Esophagus muscularis mucosa (tissue), 4 donors: ENCODE data around the gene C13orf42. TPM values are rescaled to one million over a fixed set of nuclear protein-coding genes. Genes with fewer than 3 reads are reported as not detected.

Experiments
- DNase-seq: peaks from one replicate; pipeline ENCODE4 v3.0.0-alpha.2; 2017; ENCODE audit errors: extremely low spot score
- H3K27ac ChIP-seq, 4 donors: fragments of 200-600 bp; sonication (generic); replicated peaks in 1 of 4; 1 replicate in 3 of 4; 2 replicates in 1 of 4; pipeline ENCODE4 v1.5.1; 2016 to 2019; ENCODE audit warnings: mild to moderate bottlenecking in 1 of 4
- H3K27me3 ChIP-seq, 4 donors: fragments of 200-600 bp; sonication (generic); one replicate each; pipeline versions ENCODE4 v1.5.1 to v1.6.0; 2016 to 2019
- H3K36me3 ChIP-seq, 4 donors: fragments of 200-600 bp; sonication (generic); one replicate each; pipeline ENCODE4 v1.5.1; 2016 to 2019
- H3K4me1 ChIP-seq, 4 donors: fragments of 200-600 bp; sonication (generic); one replicate each; pipeline ENCODE4 v1.5.1; 2016 to 2019
- H3K4me3 ChIP-seq, 4 donors: fragments of 200-600 bp; sonication (generic); 1 replicate in 2 of 4; 2 replicates in 2 of 4; pipeline ENCODE4 v1.5.1; 2016 to 2019; ENCODE audit warnings: mild to moderate bottlenecking in 4 of 4, moderate library complexity in 1 of 4
- H3K9me3 ChIP-seq, 4 donors: fragments of 200-600 bp; sonication (generic); 1 replicate in 3 of 4; 2 replicates in 1 of 4; pipeline ENCODE4 v1.5.1; 2016 to 2019
- CTCF ChIP-seq, 3 experiments: fragments of 200-600 bp in 2 of 3; fragments of 450-650 bp in 1 of 3; sonication (generic) in 2 of 3; IDR thresholded peaks; one replicate each; pipeline ENCODE4 v1.5.1; 2017 to 2019; ENCODE audit warnings: antibody characterized with exemption in 3 of 3, mild to moderate bottlenecking in 2 of 3, moderate library complexity in 1 of 3
- EP300 ChIP-seq: sonication (generic); formaldehyde crosslinking; IDR thresholded peaks from one replicate; pipeline ENCODE4 v1.6.1; 2017; ENCODE audit warnings: antibody characterized with exemption
- POLR2A ChIP-seq: fragments of 450-650 bp; IDR thresholded peaks from one replicate; pipeline ENCODE4 v1.6.1; 2017; ENCODE audit warnings: antibody characterized with exemption, moderate library complexity, mild to moderate bottlenecking, low read depth
- POLR2AphosphoS5 ChIP-seq, 2 donors: sonication (generic); formaldehyde crosslinking; IDR thresholded peaks; one replicate each; pipeline ENCODE4 v1.6.1; 2017; ENCODE audit warnings: antibody characterized with exemption in 2 of 2
- WGBS: methylation state at CpG from one replicate; pipeline ENCODE4 v1.1.5; 2018; 5-methylcytosine and 5-hydroxymethylcytosine counted together
- intact Hi-C: fragments of 100-400 bp; cut with DNase I; formaldehyde crosslinking; loops from one replicate; pipeline ENCODE4 v1.15.1; 2023
- total RNA-seq, 4 donors: library from RNA; depleted of rRNA; stranded (reverse); fragments of >200 nt; gene quantifications; one replicate each; pipeline versions ENCODE4 v1.1.0 to v1.2.1, GENCODE V29; 2016

Gene C13orf42
- total RNA-seq, 4 donors from 2014 or later: not detected

- TF ChIP-seq POLR2AphosphoS5 (IDR thresholded peaks at IDR 0.05): no peak
- no peak for TF ChIP-seq EP300
- TF ChIP-seq POLR2A: no peak
- no peak for TF ChIP-seq CTCF (IDR thresholded peaks at IDR 0.05)
These were observed 7.8 kb upstream of the C13orf42 start for GRCh38 chr13:51118809-51119431.

GRCh38 chr13:51113969-51114368 lies 2.9 kb upstream of the C13orf42 start:
- H3K4me3 ChIP-seq: no peak overlapping the region
- intact Hi-C loops: no loop called here
- H3K9me3 ChIP-seq: peaks cover 0 to 12% (median 12%) of the 10 kb centered on the region in 4 donors
- H3K4me1 ChIP-seq: no peaks in the 10 kb centered on the region
- no peak for TF ChIP-seq EP300
- no peak for TF ChIP-seq POLR2A
- TF ChIP-seq POLR2AphosphoS5 (IDR thresholded peaks at IDR 0.05): no peak
- no peak for TF ChIP-seq CTCF (IDR thresholded peaks at IDR 0.05)
- no peak overlapping the region for H3K27ac ChIP-seq
- no peak for DNase-seq
- no peaks in the 10 kb centered on the region for H3K27me3 ChIP-seq
- H3K36me3 ChIP-seq: no peaks in the 10 kb centered on the region

More at GRCh38 chr13:51118809-51119431, 7.8 kb upstream of the C13orf42 start:
- intact Hi-C loops: no loop called here
- Histone ChIP-seq H3K27ac (no peak overlapping the region), H3K36me3 (no peaks in the 10 kb centered on the region), H3K9me3 (peaks cover 0 to 12% (median 12%) of the 10 kb centered on the region in 4 donors), H3K27me3 (no peaks in the 10 kb centered on the region), H3K4me1 (no peaks in the 10 kb centered on the region), H3K4me3 (no peak overlapping the region)
- 62% methylated on average over 2 of the region's 4 CpGs for WGBS
- no peak for DNase-seq

GRCh38 chr13:51113186-51113881 lies 2.3 kb upstream of the C13orf42 start:
- Histone ChIP-seq H3K27ac (no peak overlapping the region), H3K9me3 (peaks cover 0 to 12% (median 11%) of the 10 kb centered on the region in 4 donors), H3K27me3 (no peaks in the 10 kb centered on the region), H3K36me3 (no peaks in the 10 kb centered on the region), H3K4me3 (no peak overlapping the region), H3K4me1 (no peaks in the 10 kb centered on the region)
- DNase-seq: peak; percentile 82
- intact Hi-C loops: no loop called here
- WGBS: 81% methylated on average over 12 of the region's 12 CpGs
- no peak for TF ChIP-seq POLR2AphosphoS5 (IDR thresholded peaks at IDR 0.05)
- no peak for TF ChIP-seq CTCF (IDR thresholded peaks at IDR 0.05)
- no peak for TF ChIP-seq POLR2A
- TF ChIP-seq EP300: no peak

- Histone ChIP-seq H3K4me3 (no peak overlapping the region), H3K9me3 (peaks cover 0 to 6% (median 5%) of the 10 kb centered on the region in 4 donors), H3K4me1 (no peaks in the 10 kb centered on the region), H3K36me3 (no peaks in the 10 kb centered on the region), H3K27me3 (no peaks in the 10 kb centered on the region), H3K27ac (no peak overlapping the region)
- intact Hi-C loops: no loop called here
- TF ChIP-seq CTCF (IDR thresholded peaks at IDR 0.05): no peak
- TF ChIP-seq POLR2AphosphoS5 (IDR thresholded peaks at IDR 0.05): no peak
- TF ChIP-seq EP300: no peak
- no peak for TF ChIP-seq POLR2A
- peak; percentile 60 for DNase-seq
- WGBS: 85% methylated on average over 5 of the region's 5 CpGs
These were observed 1.7 kb upstream of the C13orf42 start for GRCh38 chr13:51112771-51113170.
